ENCODE measurements around the gene PEX14. TPM values are rescaled to one million over a fixed set of nuclear protein-coding genes. Genes with fewer than 3 reads are reported as not detected.

Gene PEX14
- total and polyA plus RNA-seq, 2 experiments from 2014 or later = 17.6 to 19.6 TPM

GRCh38 chr1:10658396-10659066 is 183.8 kb downstream of the PEX14 start:
- no peak for ATAC-seq

More at GRCh38 chr1:10658396-10659066, 183.8 kb downstream of the PEX14 start:
- no peaks in the 10 kb centered on the region for H4K20me1 ChIP-seq (replicated peaks; ENCODE audit: insufficient read depth)
- peaks cover 2% of the 10 kb centered on the region; the same call in 2 of the 3 replicates for H3K4me1 Mint-ChIP-seq
- H3K27me3 Mint-ChIP-seq (ENCODE audit: insufficient read depth, low read depth, poor library complexity) = peaks cover 7% of the 10 kb centered on the region
- H3F3A ChIP-seq (replicated peaks; ENCODE audit: low read depth) = peaks cover 7% of the 10 kb centered on the region
- no peak overlapping the region for H3K4me2 ChIP-seq
- no peak overlapping the region for H3K4me3 ChIP-seq
- no peaks in the 10 kb centered on the region for H3K36me3 Mint-ChIP-seq (ENCODE audit: low read depth)
- no peaks in the 10 kb centered on the region for H3K4me1 ChIP-seq (ENCODE audit: insufficient read depth)
- no peak overlapping the region for H3K27ac Mint-ChIP-seq
- no peaks in the 10 kb centered on the region for H3K9me3 Mint-ChIP-seq
- TF ChIP-seq STAT1 (IDR thresholded peaks at IDR 0.05; ENCODE audit: unreplicated experiment) (no peak), ZNF462 (CRISPR knock-in tag; IDR thresholded peaks at IDR 0.05) (no peak), NANOG (IDR thresholded peaks at IDR 0.05; ENCODE audit: borderline replicate concordance) (no peak), POLR2AphosphoS5 (IDR thresholded peaks at IDR 0.05; ENCODE audit: low read depth) (no peak), JUNB (IDR thresholded peaks at IDR 0.05; ENCODE audit: unreplicated experiment) (no peak), CTCF (conservative IDR thresholded peaks at IDR 0.05; ENCODE audit: low read depth in 2 of 2) (no peak), ZNF114 (CRISPR knock-in tag; IDR thresholded peaks at IDR 0.05) (no peak), EZH2phosphoT487 (IDR thresholded peaks at IDR 0.05; ENCODE audit: unreplicated experiment) (no peak), ETS1 (IDR thresholded peaks at IDR 0.05) (no peak), EZH2 (IDR thresholded peaks at IDR 0.05; ENCODE audit: low read depth, unreplicated experiment) (no peak), ZNF331 (CRISPR knock-in tag; IDR thresholded peaks at IDR 0.05; ENCODE audit: low read depth) (no peak), REST (IDR thresholded peaks at IDR 0.05; ENCODE audit: unreplicated experiment) (no peak), CREB1 (CRISPR knock-in tag; IDR thresholded peaks at IDR 0.05; ENCODE audit: low read depth) (no peak)
- DNase-seq (ENCODE audit: low spot score) = no peak
- H3K9me2 ChIP-seq (ENCODE audit: insufficient read depth) = no peaks in the 10 kb centered on the region
- no peaks in the 10 kb centered on the region for H3K79me2 ChIP-seq (replicated peaks; ENCODE audit: insufficient read depth)
- no peak overlapping the region for H2AFZ ChIP-seq
- no peaks in the 10 kb centered on the region for H3K27me3 ChIP-seq (ENCODE audit: insufficient read depth)
- H3K36me3 ChIP-seq (ENCODE audit: insufficient read depth) = no peaks in the 10 kb centered on the region
- no peak overlapping the region for H3K27ac ChIP-seq (ENCODE audit: low read depth)
- H3K4me3 Mint-ChIP-seq = no peak overlapping the region

Measured in GM23338 (cell line).